ENCODE measurements around the gene TUBD1. TPM values are rescaled to one million over a fixed set of nuclear protein-coding genes. Genes with fewer than 3 reads are reported as not detected.

TUBD1 gene
- total RNA-seq, 1 experiment from 2014 or later = 12.5 TPM

DNA sequence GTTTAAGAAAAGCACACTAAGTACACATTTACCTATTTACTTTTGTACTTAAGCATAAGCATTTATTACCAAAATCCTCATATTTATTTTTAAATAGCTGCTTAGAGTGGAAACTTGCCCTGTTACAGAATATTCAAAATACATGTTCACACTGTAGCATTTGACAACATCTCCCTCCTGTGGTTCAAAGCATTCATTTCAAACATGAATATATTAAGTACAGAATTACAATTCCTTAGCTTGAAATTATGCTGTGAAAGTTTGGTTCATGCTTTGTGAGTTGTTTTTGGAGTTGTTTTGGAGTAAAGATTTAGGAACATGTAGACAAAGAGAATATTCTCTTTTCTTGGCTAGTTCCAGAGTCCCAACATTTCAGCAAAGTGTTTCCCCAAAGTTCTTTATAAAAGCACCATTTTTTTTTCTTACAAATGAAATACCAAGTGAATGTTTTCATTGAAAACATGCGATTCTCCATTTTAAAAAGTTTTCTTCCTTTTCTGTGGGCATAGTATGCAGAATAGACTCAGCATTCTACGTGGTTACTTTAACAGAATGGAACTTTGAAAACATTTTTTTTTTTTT is 33.2 kb downstream of the TUBD1 start:
- DNase-seq (ENCODE audit: low read depth, low spot score) (no peak), ATAC-seq (peak; percentile 56)
- H3K27ac ChIP-seq (ENCODE audit: low read length) = peak overlapping the region; percentile 100
- in situ Hi-C loops (cut with HindIII; ENCODE audit: low pct_unique_long_range_greater_than_20kb, low sequenced_read_pairs) = no loop called here
- ChIA-PET CTCF (interaction anchor here (0.7 to 1.5 kb wide), 6 partner anchors 10 to 161 kb away, joined by 3 to 5 read pairs (median 3); no protein-coding TSS in a partner anchor), POLR2A (interaction anchor here (0.5 to 1.2 kb wide), 5 partner anchors 14 to 112 kb away, joined by 3 to 10 read pairs (median 4); no protein-coding TSS in a partner anchor)
- peaks cover 36% of the 10 kb centered on the region for H3K4me1 ChIP-seq (ENCODE audit: control insufficient read depth, insufficient read depth, low read length)
- H3K9me3 ChIP-seq (ENCODE audit: control insufficient read depth, insufficient read depth, low read depth, low read length) = no peaks in the 10 kb centered on the region
- H3K27me3 ChIP-seq (ENCODE audit: control insufficient read depth, insufficient read depth, low read length) = no peaks in the 10 kb centered on the region
- no peak overlapping the region for H3K4me3 ChIP-seq (ENCODE audit: low read depth in 2 of 2, low read length in 2 of 2)
- TF ChIP-seq REST (IDR thresholded peaks at IDR 0.05; ENCODE audit: insufficient read depth in 1 of 2, low read depth in 2 of 2, low read length in 1 of 2) (no peak), POLR2AphosphoS5 (IDR thresholded peaks at IDR 0.05; ENCODE audit: low read depth, low read length) (no peak; the same call in 1 of the 2 replicates), TCF7L2 (IDR thresholded peaks at IDR 0.05; ENCODE audit: low read depth, low read length) (no peak), SIN3A (IDR thresholded peaks at IDR 0.05; ENCODE audit: borderline replicate concordance, insufficient read depth, low read depth, low read length) (no peak)
- TF ChIP-seq, protein P1, sequence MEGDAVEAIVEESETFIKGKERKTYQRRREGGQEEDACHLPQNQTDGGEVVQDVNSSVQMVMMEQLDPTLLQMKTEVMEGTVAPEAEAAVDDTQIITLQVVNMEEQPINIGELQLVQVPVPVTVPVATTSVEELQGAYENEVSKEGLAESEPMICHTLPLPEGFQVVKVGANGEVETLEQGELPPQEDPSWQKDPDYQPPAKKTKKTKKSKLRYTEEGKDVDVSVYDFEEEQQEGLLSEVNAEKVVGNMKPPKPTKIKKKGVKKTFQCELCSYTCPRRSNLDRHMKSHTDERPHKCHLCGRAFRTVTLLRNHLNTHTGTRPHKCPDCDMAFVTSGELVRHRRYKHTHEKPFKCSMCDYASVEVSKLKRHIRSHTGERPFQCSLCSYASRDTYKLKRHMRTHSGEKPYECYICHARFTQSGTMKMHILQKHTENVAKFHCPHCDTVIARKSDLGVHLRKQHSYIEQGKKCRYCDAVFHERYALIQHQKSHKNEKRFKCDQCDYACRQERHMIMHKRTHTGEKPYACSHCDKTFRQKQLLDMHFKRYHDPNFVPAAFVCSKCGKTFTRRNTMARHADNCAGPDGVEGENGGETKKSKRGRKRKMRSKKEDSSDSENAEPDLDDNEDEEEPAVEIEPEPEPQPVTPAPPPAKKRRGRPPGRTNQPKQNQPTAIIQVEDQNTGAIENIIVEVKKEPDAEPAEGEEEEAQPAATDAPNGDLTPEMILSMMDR (IDR thresholded peaks at IDR 0.05) = no peak
- intact Hi-C loops (cut with micrococcal nuclease; ENCODE audit: unreplicated experiment) = no loop called here
- TSS peak; percentile 59 for BruUV-seq (replicated peaks)
- H3K36me3 ChIP-seq (ENCODE audit: control insufficient read depth, insufficient read depth, low read length) = no peaks in the 10 kb centered on the region

DNA sequence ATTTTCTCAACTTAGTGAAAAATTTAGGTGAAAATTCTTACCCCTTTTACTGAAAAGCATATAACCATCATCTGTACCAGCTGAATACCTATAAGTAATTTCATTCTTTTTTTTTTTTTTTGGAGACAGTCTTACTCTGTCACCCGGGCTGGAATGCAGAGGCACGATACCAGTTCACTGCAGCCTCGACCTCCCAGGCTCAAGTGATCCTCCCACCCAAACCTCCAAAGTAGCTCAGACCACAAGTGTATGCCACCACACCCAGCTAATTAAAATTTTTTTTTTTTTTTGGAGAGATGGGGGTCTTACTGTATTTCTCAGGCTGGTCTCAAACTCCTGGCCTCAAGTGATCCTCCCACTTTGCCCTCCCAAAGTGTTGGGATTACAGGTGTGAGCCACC is 33.8 kb downstream of the TUBD1 start:
- no peaks in the 10 kb centered on the region for H3K27me3 ChIP-seq (ENCODE audit: control insufficient read depth, insufficient read depth, low read length)
- no peak for TF ChIP-seq REST (IDR thresholded peaks at IDR 0.05; ENCODE audit: insufficient read depth in 1 of 2, low read depth in 2 of 2, low read length in 1 of 2)
- TF ChIP-seq, protein P1 (IDR thresholded peaks at IDR 0.05) = no peak
- no peak for TF ChIP-seq TCF7L2 (IDR thresholded peaks at IDR 0.05; ENCODE audit: low read depth, low read length)
- TF ChIP-seq SIN3A (IDR thresholded peaks at IDR 0.05; ENCODE audit: borderline replicate concordance, insufficient read depth, low read depth, low read length) = no peak
- TF ChIP-seq POLR2AphosphoS5 (IDR thresholded peaks at IDR 0.05; ENCODE audit: low read depth, low read length) = no peak; the same call in 1 of the 2 replicates
- BruUV-seq (replicated peaks) = no TSS peak
- peak overlapping the region; percentile 100 for H3K27ac ChIP-seq (ENCODE audit: low read length)
- intact Hi-C loops (cut with micrococcal nuclease; ENCODE audit: unreplicated experiment) = no loop called here
- no peaks in the 10 kb centered on the region for H3K9me3 ChIP-seq (ENCODE audit: control insufficient read depth, insufficient read depth, low read depth, low read length)
- in situ Hi-C loops (cut with HindIII; ENCODE audit: low pct_unique_long_range_greater_than_20kb, low sequenced_read_pairs) = no loop called here
- ChIA-PET CTCF (interaction anchor here (0.7 to 1.5 kb wide), 5 partner anchors 10 to 110 kb away, joined by 3 to 5 read pairs (median 3); no protein-coding TSS in a partner anchor), POLR2A (interaction anchor here (0.6 to 1.3 kb wide), 5 partner anchors 13 to 25 kb away, joined by 4 to 10 read pairs (median 5); no protein-coding TSS in a partner anchor)
- ATAC-seq (no peak), DNase-seq (ENCODE audit: low read depth, low spot score) (no peak)
- no peak overlapping the region for H3K4me3 ChIP-seq (ENCODE audit: low read depth in 2 of 2, low read length in 2 of 2)
- no peaks in the 10 kb centered on the region for H3K36me3 ChIP-seq (ENCODE audit: control insufficient read depth, insufficient read depth, low read length)
- peaks cover 40% of the 10 kb centered on the region for H3K4me1 ChIP-seq (ENCODE audit: control insufficient read depth, insufficient read depth, low read length)

Measured in Panc1 (cell line).